SK-N-SH treated with all-trans-retinoic acid at 6 μM for 48 hours (cell line): ENCODE data around the gene RSL24D1.

Experiments
- ARNTL ChIP-seq: fragments of 450-650 bp; formaldehyde crosslinking; IDR thresholded peaks from 2 replicates; pipeline ENCODE4 v1.5.0; 2020; ENCODE audit warnings: low read depth, mild to moderate bottlenecking, moderate library complexity, borderline replicate concordance
- ZNF565 ChIP-seq: fragments of 450-650 bp; formaldehyde crosslinking; conservative IDR thresholded peaks from 2 replicates; pipeline ENCODE4 v1.5.0; 2020; ENCODE audit warnings: low read depth, mild to moderate bottlenecking, moderate library complexity
- TF ChIP-seq, protein P1 (sequence below): fragments of 250-450 bp; sonication (Bioruptor Pico); IDR thresholded peaks from 2 replicates; pipeline ENCODE4 v1.5.1; 2020; ENCODE audit warnings: low read depth, mild to moderate bottlenecking, moderate library complexity
- TF ChIP-seq, protein P2 (sequence below): fragments of 250-450 bp; sonication (Bioruptor Pico); IDR thresholded peaks from 2 replicates; pipeline ENCODE4 v1.5.0; 2020; ENCODE audit warnings: mild to moderate bottlenecking, moderate library complexity

DNA sequence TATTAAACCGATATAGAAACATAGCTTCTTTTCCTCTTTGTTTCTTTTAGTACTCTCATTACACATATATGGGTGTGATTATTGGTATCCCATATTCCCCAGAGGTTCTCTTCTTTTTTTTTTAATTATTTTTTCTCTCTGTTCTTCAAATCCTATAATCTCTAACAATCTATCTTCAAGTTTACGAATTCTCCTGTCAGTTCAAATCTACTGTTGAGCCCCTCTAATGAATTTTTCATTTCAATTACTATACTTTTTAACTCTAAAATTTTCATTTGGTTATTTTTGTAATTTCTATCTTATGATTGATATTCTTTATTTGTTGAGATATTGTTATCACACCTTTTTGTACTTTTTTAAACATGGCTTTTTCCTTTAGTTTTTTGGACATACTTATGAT is 64.1 kb downstream of the RSL24D1 start:
- TF ChIP-seq ARNTL (CRISPR knock-in tag) (no peak), ZNF565 (CRISPR knock-in tag) (no peak)
- TF ChIP-seq, protein P1, sequence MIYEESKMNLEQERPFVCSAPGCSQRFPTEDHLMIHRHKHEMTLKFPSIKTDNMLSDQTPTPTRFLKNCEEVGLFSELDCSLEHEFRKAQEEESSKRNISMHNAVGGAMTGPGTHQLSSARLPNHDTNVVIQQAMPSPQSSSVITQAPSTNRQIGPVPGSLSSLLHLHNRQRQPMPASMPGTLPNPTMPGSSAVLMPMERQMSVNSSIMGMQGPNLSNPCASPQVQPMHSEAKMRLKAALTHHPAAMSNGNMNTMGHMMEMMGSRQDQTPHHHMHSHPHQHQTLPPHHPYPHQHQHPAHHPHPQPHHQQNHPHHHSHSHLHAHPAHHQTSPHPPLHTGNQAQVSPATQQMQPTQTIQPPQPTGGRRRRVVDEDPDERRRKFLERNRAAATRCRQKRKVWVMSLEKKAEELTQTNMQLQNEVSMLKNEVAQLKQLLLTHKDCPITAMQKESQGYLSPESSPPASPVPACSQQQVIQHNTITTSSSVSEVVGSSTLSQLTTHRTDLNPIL (CRISPR knock-in tag): no peak
- TF ChIP-seq, protein P2, sequence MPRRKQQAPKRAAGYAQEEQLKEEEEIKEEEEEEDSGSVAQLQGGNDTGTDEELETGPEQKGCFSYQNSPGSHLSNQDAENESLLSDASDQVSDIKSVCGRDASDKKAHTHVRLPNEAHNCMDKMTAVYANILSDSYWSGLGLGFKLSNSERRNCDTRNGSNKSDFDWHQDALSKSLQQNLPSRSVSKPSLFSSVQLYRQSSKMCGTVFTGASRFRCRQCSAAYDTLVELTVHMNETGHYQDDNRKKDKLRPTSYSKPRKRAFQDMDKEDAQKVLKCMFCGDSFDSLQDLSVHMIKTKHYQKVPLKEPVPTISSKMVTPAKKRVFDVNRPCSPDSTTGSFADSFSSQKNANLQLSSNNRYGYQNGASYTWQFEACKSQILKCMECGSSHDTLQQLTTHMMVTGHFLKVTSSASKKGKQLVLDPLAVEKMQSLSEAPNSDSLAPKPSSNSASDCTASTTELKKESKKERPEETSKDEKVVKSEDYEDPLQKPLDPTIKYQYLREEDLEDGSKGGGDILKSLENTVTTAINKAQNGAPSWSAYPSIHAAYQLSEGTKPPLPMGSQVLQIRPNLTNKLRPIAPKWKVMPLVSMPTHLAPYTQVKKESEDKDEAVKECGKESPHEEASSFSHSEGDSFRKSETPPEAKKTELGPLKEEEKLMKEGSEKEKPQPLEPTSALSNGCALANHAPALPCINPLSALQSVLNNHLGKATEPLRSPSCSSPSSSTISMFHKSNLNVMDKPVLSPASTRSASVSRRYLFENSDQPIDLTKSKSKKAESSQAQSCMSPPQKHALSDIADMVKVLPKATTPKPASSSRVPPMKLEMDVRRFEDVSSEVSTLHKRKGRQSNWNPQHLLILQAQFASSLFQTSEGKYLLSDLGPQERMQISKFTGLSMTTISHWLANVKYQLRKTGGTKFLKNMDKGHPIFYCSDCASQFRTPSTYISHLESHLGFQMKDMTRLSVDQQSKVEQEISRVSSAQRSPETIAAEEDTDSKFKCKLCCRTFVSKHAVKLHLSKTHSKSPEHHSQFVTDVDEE (CRISPR knock-in tag): no peak
